ENCODE data around the gene DSC1. TPM values are rescaled to one million over a fixed set of nuclear protein-coding genes. Genes with fewer than 3 reads are reported as not detected.

The DSC1 gene
- total RNA-seq, 4 donors from 2014 or later: not detected

- 52 to 57% methylated on average over 3 to 4 of the region's 4 CpGs for WGBS, 2 donors (ENCODE audit: low coverage in 1 of 2)
- peak overlapping the region; percentile 78 to 87 (median 86) for H3K27ac ChIP-seq
- no peaks in the 10 kb centered on the region for H3K9me3 ChIP-seq
- no peak overlapping the region for H3K4me3 ChIP-seq
- intact Hi-C loops (cut with DNase I; ENCODE audit: low total_unique reads) (no loop called here), in situ Hi-C loops (cut with MboI; ENCODE audit: low pct_ligation_motif_present in 1 of 4, low pct_unique_long_range_greater_than_20kb in 1 of 4, low sequenced_read_pairs in 3 of 4) (loop anchor here in 1 of 4 donors (10.0 kb wide), 1 partner anchor 100 kb away; the partner anchor contains the start of gene DSC2)
- peak; percentile 32 for DNase-seq
- TF ChIP-seq CTCF (IDR thresholded peaks at IDR 0.05) (no peak), POLR2AphosphoS5 (IDR thresholded peaks at IDR 0.05) (no peak)
- no peaks in the 10 kb centered on the region for H3K27me3 ChIP-seq
- peaks cover 5 to 50% (median 28%) of the 10 kb centered on the region in 4 donors for H3K4me1 ChIP-seq
- no peaks in the 10 kb centered on the region for H3K36me3 ChIP-seq
Measured at GRCh38 chr18:31204833-31205232, 42.2 kb upstream of the DSC1 start.

- in situ Hi-C loops (cut with MboI; ENCODE audit: low pct_ligation_motif_present in 1 of 4, low pct_unique_long_range_greater_than_20kb in 1 of 4, low sequenced_read_pairs in 3 of 4): loop anchor here in 1 of 4 donors (10.0 kb wide), 1 partner anchor 99 kb away; the partner anchor contains the start of gene DSC2
- Histone ChIP-seq H3K9me3 (no peaks in the 10 kb centered on the region), H3K4me3 (no peak overlapping the region), H3K27me3 (no peaks in the 10 kb centered on the region), H3K36me3 (no peaks in the 10 kb centered on the region), H3K27ac (peak overlapping the region; percentile 78 to 87 (median 86)), H3K4me1 (peaks cover 5 to 53% (median 33%) of the 10 kb centered on the region in 4 donors)
- no peak for TF ChIP-seq EP300 (IDR thresholded peaks at IDR 0.05; ENCODE audit: low read depth)
- no peak for TF ChIP-seq CTCF (IDR thresholded peaks at IDR 0.05)
- no peak for TF ChIP-seq POLR2A (IDR thresholded peaks at IDR 0.05)
- TF ChIP-seq POLR2AphosphoS5 (IDR thresholded peaks at IDR 0.05): no peak
- intact Hi-C loops (cut with DNase I; ENCODE audit: low total_unique reads): no loop called here
- no peak for DNase-seq
- 40 to 51% methylated on average over 2 of the region's 2 CpGs for WGBS, 2 donors (ENCODE audit: low coverage in 1 of 2)
Measured at GRCh38 chr18:31204166-31204565, 41.5 kb upstream of the DSC1 start.

GRCh38 chr18:31203794-31204148 is 41.1 kb upstream of the DSC1 start:
- in situ Hi-C loops (cut with MboI; ENCODE audit: low pct_ligation_motif_present in 1 of 4, low pct_unique_long_range_greater_than_20kb in 1 of 4, low sequenced_read_pairs in 3 of 4): loop anchor here in 1 of 4 donors (10.0 kb wide), 1 partner anchor 99 kb away; the partner anchor contains the start of gene DSC2
- Histone ChIP-seq H3K4me3 (peak overlapping the region in 1 of 4 donors; percentile 22), H3K4me1 (peaks cover 5 to 55% (median 33%) of the 10 kb centered on the region in 4 donors), H3K27ac (peak overlapping the region; percentile 78 to 87 (median 86)), H3K36me3 (no peaks in the 10 kb centered on the region), H3K9me3 (no peaks in the 10 kb centered on the region), H3K27me3 (no peaks in the 10 kb centered on the region)
- WGBS, 2 donors (ENCODE audit: low coverage in 1 of 2): 40 to 48% methylated on average over 5 of the region's 5 CpGs
- intact Hi-C loops (cut with DNase I; ENCODE audit: low total_unique reads): no loop called here
- DNase-seq: no peak
- no peak for TF ChIP-seq POLR2AphosphoS5 (IDR thresholded peaks at IDR 0.05)
- no peak for TF ChIP-seq EP300 (IDR thresholded peaks at IDR 0.05; ENCODE audit: low read depth)
- no peak for TF ChIP-seq POLR2A (IDR thresholded peaks at IDR 0.05)
- no peak for TF ChIP-seq CTCF (IDR thresholded peaks at IDR 0.05)

GRCh38 chr18:31203096-31203793 is 40.6 kb upstream of the DSC1 start:
- Histone ChIP-seq H3K36me3 (no peaks in the 10 kb centered on the region), H3K27me3 (no peaks in the 10 kb centered on the region), H3K4me3 (peak overlapping the region in 1 of 4 donors; percentile 22), H3K9me3 (no peaks in the 10 kb centered on the region), H3K27ac (peak overlapping the region; percentile 78 to 87 (median 86)), H3K4me1 (peaks cover 5 to 52% (median 33%) of the 10 kb centered on the region in 4 donors)
- TF ChIP-seq POLR2A (IDR thresholded peaks at IDR 0.05): no peak
- TF ChIP-seq EP300 (IDR thresholded peaks at IDR 0.05; ENCODE audit: low read depth): no peak
- TF ChIP-seq CTCF (IDR thresholded peaks at IDR 0.05): no peak
- no peak for TF ChIP-seq POLR2AphosphoS5 (IDR thresholded peaks at IDR 0.05)
- peak; percentile 58 for DNase-seq
- intact Hi-C loops (cut with DNase I; ENCODE audit: low total_unique reads) (no loop called here), in situ Hi-C loops (cut with MboI; ENCODE audit: low pct_ligation_motif_present in 1 of 4, low pct_unique_long_range_greater_than_20kb in 1 of 4, low sequenced_read_pairs in 3 of 4) (loop anchor here in 1 of 4 donors (10.0 kb wide), 1 partner anchor 98 kb away; the partner anchor contains the start of gene DSC2)
- WGBS, 2 donors (ENCODE audit: low coverage in 1 of 2): 20 to 29% methylated on average over 4 to 9 of the region's 9 CpGs

Data from transverse colon (tissue), 4 donors.